Stimulated activated CD4-positive, alpha-beta T cell treated with anti-CD3 and anti-CD28 coated beads, Interleukin-2, amount 100 ng/mL, for 24 hours (primary cell): ENCODE measurements around the gene SHROOM3.
A peak's percentile ranks its signal among the peaks of the same experiment; 100 is the strongest.

Experiments
- DNase-seq, 2 donors: peaks; one replicate each; pipeline ENCODE4 v3.0.0-alpha.2; 2020

The SHROOM3 gene

DNA sequence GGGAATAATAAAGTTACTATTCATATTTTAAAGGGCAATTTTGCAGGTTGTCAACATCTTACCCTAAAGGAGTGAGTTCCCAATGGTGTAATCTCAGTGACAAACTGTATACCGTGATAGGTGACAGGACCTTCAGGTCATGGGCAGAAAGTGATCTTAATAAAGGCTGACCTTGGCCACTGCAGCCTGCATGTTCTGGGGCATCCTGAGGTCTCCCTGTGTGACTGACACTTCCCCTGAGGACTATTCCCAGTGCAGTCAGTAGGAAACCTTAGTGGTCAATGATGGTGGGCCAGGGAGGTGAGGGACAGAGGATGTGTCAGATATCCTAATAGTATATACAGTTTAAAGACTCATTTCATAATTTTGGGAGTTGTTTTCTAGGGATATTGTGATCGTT lies 137.2 kb downstream of the SHROOM3 start:
- no peak for DNase-seq

- DNase-seq = no peak
Measured at GRCh38 chr4:76576824-76577223, 141.8 kb downstream of the SHROOM3 start.

- no peak for DNase-seq
Measured at GRCh38 chr4:76578002-76578560, 143.1 kb downstream of the SHROOM3 start.

GRCh38 chr4:76579596-76580375 lies 144.8 kb downstream of the SHROOM3 start:
- no peak for DNase-seq

- DNase-seq = no peak
Measured at GRCh38 chr4:76581077-76581962, 146.3 kb downstream of the SHROOM3 start.

DNA sequence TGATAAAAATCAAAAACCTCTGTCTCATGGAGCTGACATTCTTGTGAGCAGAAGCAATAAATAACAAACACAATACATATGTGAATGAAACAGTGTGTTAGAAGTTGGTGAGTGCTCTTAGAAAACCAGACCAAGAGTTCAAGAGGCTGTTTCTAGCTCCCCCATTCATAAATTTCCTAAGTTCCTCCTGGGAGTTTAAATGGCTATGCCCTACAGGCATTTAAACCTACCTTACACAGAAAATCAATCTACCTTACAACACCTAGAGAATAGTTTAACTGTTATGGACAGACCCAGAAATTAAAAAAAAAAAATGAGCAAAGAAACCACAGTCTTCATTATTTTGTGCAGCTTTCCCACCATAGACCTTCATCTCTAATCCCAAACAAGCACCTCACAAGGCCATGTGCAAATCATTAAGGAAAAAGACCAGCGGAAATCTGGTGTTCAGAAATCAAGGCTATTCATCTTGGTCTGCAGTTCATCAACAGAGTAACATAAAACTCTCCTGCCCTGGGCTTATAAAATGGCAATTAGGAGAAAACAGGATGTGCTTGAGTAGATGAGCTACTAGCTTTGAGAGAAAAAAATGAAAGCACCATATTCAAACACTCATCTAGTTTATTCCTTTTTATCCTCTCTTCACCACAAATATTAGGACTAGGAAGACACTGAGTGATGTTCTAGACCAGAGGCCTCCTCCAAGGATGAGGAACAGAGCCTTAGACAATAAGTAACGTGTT lies 147.2 kb downstream of the SHROOM3 start:
- DNase-seq = no peak

DNA sequence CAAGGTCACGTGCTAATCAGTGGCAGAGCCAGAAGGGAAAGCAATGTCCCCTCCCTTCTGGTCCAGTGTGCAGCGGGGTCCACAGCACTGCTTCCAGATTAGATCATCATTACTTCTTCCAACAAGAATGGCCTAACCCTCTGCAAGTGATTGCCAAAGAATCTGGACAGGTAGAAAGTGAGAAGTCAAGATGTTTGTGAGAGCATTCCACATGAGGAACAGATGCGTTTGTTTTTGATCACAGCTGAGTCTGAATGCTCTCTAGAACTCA lies 147.7 kb downstream of the SHROOM3 start:
- no peak for DNase-seq

DNA sequence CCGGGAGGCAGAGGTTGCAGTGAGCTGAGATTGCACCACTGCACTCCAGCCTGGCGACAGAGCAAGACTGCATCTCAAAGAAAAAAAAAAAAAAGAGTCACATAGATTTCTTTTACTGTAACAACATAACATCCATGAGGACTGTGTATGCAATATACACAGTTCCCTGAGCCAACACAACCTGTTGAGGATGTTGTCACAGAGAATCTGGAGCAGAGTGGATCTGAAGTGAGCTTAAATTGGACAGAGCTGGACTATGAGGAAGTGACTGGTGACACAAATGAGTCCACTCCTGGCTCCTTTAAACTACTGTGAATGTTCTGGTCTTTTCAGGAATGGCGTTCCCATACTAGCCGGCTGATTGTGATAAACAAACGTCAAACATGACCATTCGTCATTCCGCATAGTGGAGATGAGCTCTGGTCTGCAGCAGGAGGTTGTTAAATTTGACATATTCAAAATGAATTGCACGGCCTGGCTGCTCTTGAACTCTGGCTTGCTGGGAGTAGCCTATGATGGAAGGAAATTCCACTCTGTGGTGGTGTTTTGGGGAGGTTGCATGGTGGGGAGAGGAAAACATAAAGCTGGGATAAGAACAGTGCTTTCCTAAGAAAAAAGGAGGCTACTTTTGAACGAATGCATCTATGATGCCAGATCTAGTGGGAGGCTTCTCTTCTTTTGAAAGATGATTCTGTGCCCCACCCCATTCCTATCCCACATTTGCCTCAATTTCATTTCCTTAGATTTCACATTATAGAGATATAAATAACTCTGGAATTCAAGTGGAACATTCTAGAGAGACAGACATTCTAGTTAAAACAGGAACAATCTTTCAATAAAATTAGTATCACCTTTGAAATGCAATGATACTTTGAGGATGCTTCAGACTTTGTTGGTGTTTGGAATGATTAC lies 149.5 kb downstream of the SHROOM3 start:
- no peak for DNase-seq

DNA sequence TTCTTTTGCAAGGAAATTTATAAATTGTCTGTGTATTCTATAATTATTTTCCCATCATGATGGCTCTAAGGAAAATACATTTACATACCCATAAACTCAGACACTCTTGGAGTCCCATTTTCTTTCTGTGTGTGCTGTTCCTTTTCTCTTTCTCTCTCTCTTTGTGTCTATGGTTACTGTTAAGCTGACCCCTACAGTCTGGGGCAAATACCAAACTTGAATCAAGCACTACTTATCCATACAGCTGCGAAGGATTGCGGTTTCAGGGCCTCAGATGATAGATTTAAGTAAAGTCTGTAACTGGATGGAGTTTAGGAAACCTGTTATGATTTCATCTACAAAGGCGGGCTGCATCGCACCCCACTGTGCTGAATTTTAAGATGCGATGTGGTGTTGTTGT lies 150.2 kb downstream of the SHROOM3 start:
- no peak for DNase-seq

- DNase-seq = peak in 1 of 2 donors; percentile 24
Measured at GRCh38 chr4:76585897-76586360, 150.9 kb downstream of the SHROOM3 start.

- DNase-seq = no peak
Measured at GRCh38 chr4:76588274-76588673, 153.2 kb downstream of the SHROOM3 start.

DNA sequence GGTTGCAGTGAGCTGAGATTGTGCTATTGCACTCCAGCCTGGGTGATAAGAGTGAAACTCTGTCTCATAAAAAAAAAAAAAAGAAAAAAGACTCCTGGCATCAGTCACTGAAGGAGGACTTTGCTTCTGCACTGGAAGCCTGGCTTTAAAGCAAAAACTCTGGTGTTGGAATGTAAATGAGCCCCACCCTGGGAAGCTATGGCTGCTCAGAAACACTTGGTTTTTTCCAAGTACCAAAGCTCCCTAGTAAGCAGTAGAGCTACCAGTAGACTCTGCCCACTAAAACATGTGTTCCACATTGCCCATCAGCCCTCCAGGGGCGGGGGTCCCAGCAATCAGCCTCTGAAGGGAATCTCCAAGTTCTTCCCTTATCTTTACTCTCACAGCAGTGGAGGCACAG lies 154.4 kb downstream of the SHROOM3 start:
- DNase-seq = no peak

- DNase-seq = no peak
Measured at GRCh38 chr4:76589872-76590797, 155.1 kb downstream of the SHROOM3 start.

GRCh38 chr4:76590798-76591281 lies 155.8 kb downstream of the SHROOM3 start:
- no peak for DNase-seq

- no peak for DNase-seq
Measured at GRCh38 chr4:76591992-76592391, 157.0 kb downstream of the SHROOM3 start.

DNA sequence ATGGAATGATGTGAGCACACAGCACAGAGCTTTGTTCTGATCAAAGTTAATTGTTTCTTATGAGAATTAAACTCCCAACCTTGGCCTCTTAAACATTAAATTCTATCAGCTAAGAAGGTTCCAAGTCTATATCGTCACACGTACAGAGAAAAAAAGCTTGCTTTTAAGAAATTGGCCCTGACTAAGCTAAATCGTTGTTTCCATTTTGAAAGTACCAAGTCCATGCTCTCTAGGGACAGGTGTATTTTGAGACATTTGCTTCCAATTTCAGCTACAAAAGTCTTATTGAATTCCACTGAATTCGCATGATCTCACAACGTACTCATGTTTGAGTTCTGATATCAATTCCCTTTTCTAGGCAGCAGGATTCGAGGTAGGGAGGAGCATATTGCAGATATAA lies 157.4 kb downstream of the SHROOM3 start:
- DNase-seq = no peak

- DNase-seq = no peak
Measured at GRCh38 chr4:76594173-76594572, 159.1 kb downstream of the SHROOM3 start.

DNA sequence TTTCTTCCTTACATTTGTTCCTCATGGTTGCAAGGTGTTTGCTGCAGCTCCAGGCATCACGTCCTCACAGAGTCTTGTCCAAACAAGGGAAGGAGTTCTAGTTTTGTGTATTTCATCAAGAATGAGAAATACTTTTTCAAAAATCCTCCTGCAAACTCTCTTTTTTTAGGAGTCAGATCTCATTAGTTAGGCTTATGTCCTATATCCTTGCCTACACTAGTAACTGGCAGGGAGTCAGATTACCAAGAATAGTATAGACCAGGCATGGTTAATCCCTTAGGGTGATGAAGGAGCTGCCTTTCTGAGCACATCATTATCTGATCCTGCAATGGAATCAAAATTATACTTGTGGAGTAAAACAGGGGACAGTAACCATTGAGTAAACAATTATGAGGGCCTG lies 160.4 kb downstream of the SHROOM3 start:
- DNase-seq = no peak

DNA sequence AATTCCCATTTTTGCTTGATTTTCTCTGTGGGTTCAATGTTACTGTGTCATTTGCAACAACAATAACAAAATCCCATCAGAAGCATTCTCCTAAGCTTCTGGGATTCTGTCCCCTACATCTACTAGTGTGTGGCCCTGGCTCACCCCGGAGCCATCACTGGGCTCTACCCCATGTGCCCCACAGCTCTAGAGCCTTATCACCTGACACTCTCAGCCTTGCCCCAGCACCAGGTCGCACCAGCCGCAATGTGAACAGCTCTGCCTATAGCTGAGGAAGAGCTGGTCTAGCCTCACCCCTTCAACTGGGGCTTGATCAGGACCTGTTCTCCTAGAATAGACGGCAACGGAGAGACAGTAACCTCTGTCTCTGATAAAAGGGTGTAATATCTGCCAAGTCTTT lies 161.7 kb downstream of the SHROOM3 start:
- no peak for DNase-seq

GRCh38 chr4:76597423-76597979 lies 162.5 kb downstream of the SHROOM3 start:
- DNase-seq = no peak
